ENCODE results near the gene FOLH1. TPM values are rescaled to one million over a fixed set of nuclear protein-coding genes. Genes with fewer than 3 reads are reported as not detected.
"Not testable (repeated sequence)": the region's sequence is repeated elsewhere in the genome, so short reads cannot be mapped to it uniquely, and the experiment has no call there.

The FOLH1 gene
- total RNA-seq, 1 donor from 2014 or later, result 1.6 TPM

DNA sequence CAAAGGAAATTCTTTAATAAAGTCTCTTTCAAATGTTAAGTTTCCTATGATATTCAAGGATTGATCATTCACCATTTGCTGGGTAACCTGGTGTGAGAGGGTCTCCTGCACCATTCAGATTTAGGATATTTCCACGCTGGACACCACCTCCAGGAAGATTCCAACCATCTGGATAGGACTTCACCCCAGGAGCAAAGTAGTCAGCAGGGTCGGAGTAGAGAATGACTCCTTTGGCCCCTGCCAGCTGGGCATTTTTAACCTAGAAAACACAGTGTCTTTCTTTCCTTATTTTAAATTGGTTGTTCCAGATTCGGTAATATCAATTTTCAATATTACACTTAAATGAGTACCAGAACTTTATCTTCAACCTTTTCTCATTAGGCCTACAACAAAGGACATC is 22.8 kb downstream of the FOLH1 start:
- H3K4me3 ChIP-seq (ENCODE audit: low read length in 3 of 3); H3K9me3 ChIP-seq (ENCODE audit: control insufficient read depth in 3 of 3, low read length in 3 of 3); H3K27me3 ChIP-seq (ENCODE audit: control insufficient read depth in 3 of 3, insufficient read depth in 3 of 3, low read length in 3 of 3); H3K27ac ChIP-seq (ENCODE audit: low read depth, low read length); H3K36me3 ChIP-seq (ENCODE audit: control insufficient read depth in 3 of 3, insufficient read depth in 3 of 3, low read length in 3 of 3); H3K9ac ChIP-seq (ENCODE audit: low read depth in 1 of 3, low read length in 3 of 3); H3K4me1 ChIP-seq (ENCODE audit: control insufficient read depth in 3 of 3, insufficient read depth in 3 of 3, low read length in 3 of 3): not testable (repeated sequence)

DNA sequence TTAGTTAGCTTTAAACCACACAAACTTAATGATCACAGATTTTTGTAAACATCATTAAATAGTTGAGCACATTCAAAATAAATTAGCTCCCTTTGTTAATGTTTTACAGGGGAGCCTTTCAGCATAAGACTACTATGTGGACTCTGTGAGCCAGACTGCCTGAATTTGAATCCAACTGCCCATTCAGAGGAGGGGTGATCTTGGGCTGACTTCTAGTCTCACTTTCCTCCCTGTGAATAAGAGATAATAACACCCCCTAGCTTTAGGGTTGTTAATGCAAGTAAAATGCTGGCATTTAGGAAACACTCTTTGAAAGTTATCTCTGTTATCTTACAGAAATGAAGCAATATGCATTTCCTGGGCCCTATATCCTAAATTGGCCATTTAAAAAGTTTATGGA is 23.6 kb downstream of the FOLH1 start:
- H3K36me3 ChIP-seq (ENCODE audit: control insufficient read depth in 3 of 3, insufficient read depth in 3 of 3, low read length in 3 of 3); H3K4me1 ChIP-seq (ENCODE audit: control insufficient read depth in 3 of 3, insufficient read depth in 3 of 3, low read length in 3 of 3); H3K9me3 ChIP-seq (ENCODE audit: control insufficient read depth in 3 of 3, low read length in 3 of 3); H3K27ac ChIP-seq (ENCODE audit: low read depth, low read length); H3K4me3 ChIP-seq (ENCODE audit: low read length in 3 of 3); H3K9ac ChIP-seq (ENCODE audit: low read depth in 1 of 3, low read length in 3 of 3); H3K27me3 ChIP-seq (ENCODE audit: control insufficient read depth in 3 of 3, insufficient read depth in 3 of 3, low read length in 3 of 3): not testable (repeated sequence)

- not testable (repeated sequence) for H3K4me3 ChIP-seq (ENCODE audit: low read length in 3 of 3); H3K4me1 ChIP-seq (ENCODE audit: control insufficient read depth in 3 of 3, insufficient read depth in 3 of 3, low read length in 3 of 3); H3K27ac ChIP-seq (ENCODE audit: low read depth, low read length); H3K36me3 ChIP-seq (ENCODE audit: control insufficient read depth in 3 of 3, insufficient read depth in 3 of 3, low read length in 3 of 3); H3K9me3 ChIP-seq (ENCODE audit: control insufficient read depth in 3 of 3, low read length in 3 of 3); H3K27me3 ChIP-seq (ENCODE audit: control insufficient read depth in 3 of 3, insufficient read depth in 3 of 3, low read length in 3 of 3); H3K9ac ChIP-seq (ENCODE audit: low read depth in 1 of 3, low read length in 3 of 3)
These were observed 30.5 kb downstream of the FOLH1 start for GRCh38 chr11:49177936-49178335.

DNA sequence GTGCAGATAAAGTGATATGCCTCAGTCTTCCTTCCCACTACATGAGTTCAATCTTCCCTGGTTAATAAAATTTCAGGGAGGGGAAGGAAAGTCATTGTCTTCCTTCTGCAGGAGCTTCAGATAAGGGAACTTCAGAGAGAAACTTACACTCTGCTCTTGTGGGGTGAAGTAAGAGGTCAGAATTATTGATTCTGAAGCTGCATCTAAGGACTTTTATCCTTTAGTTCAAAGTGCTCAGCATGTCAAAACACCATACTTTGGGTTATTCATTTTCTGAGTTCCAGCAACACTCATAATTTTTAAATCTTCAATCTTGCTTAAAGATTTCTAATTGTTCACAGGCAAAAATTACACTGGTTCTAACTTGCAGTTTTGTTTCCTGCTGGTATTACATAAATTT is 33.0 kb downstream of the FOLH1 start:
- not testable (repeated sequence) for H3K9me3 ChIP-seq (ENCODE audit: control insufficient read depth in 3 of 3, low read length in 3 of 3); H3K27ac ChIP-seq (ENCODE audit: low read depth, low read length); H3K4me1 ChIP-seq (ENCODE audit: control insufficient read depth in 3 of 3, insufficient read depth in 3 of 3, low read length in 3 of 3); H3K36me3 ChIP-seq (ENCODE audit: control insufficient read depth in 3 of 3, insufficient read depth in 3 of 3, low read length in 3 of 3); H3K4me3 ChIP-seq (ENCODE audit: low read length in 3 of 3); H3K27me3 ChIP-seq (ENCODE audit: control insufficient read depth in 3 of 3, insufficient read depth in 3 of 3, low read length in 3 of 3); H3K9ac ChIP-seq (ENCODE audit: low read depth in 1 of 3, low read length in 3 of 3)

DNA sequence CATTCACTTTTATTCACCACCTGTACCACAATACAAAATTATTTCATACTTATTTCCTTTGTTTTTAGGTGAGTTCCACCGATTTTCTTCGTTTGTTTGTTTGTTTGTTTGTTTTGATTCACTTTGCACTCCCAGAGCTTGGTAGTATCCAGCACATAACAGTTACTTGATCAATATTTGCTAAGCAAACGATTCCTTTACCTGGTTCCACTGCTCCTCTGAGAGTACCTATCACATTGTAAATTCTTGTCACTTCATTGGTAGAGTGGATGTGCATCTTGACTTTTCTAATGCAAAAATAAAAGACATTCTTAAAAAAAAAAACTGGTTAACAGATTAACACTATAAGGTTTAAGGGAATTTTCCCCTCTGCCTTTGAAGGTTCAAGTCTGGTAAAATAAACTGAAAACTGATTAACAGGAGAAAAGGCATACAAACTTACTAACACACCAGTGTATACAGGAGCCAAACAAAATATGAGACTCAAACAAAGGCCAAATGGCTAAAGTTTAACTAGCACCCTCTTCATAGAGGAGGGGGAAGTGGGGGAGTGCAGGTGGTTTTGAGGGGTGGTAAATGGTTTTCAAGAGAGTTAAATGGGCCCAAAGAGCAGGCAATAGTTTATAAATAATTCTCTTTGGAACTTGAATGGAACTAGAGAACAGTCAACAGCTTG is 33.6 kb downstream of the FOLH1 start:
- H3K9ac ChIP-seq (ENCODE audit: low read depth in 1 of 3, low read length in 3 of 3); H3K36me3 ChIP-seq (ENCODE audit: control insufficient read depth in 3 of 3, insufficient read depth in 3 of 3, low read length in 3 of 3); H3K9me3 ChIP-seq (ENCODE audit: control insufficient read depth in 3 of 3, low read length in 3 of 3); H3K27me3 ChIP-seq (ENCODE audit: control insufficient read depth in 3 of 3, insufficient read depth in 3 of 3, low read length in 3 of 3); H3K4me1 ChIP-seq (ENCODE audit: control insufficient read depth in 3 of 3, insufficient read depth in 3 of 3, low read length in 3 of 3); H3K27ac ChIP-seq (ENCODE audit: low read depth, low read length); H3K4me3 ChIP-seq (ENCODE audit: low read length in 3 of 3): not testable (repeated sequence)

DNA sequence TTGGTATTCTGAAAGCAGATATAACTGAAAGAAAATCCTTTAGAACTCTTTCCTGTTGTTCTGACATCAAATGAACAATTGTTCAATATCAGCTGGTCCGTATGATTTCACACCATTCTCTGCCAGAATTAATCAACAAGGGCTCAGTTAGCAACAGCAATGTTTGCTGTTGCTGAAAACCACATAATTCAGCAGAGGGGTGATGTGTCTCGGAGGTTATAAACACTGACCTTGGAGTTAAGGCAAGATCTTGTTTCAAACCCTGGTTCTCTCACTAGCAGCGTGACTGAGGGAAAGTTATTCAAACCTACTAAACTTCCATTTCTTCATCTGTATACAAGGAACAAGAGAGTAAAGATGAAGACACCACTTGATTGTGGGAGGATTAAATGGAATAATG is 36.8 kb downstream of the FOLH1 start:
- H3K4me1 ChIP-seq (ENCODE audit: control insufficient read depth in 3 of 3, insufficient read depth in 3 of 3, low read length in 3 of 3); H3K27ac ChIP-seq (ENCODE audit: low read depth, low read length); H3K9ac ChIP-seq (ENCODE audit: low read depth in 1 of 3, low read length in 3 of 3): not testable (repeated sequence)

DNA sequence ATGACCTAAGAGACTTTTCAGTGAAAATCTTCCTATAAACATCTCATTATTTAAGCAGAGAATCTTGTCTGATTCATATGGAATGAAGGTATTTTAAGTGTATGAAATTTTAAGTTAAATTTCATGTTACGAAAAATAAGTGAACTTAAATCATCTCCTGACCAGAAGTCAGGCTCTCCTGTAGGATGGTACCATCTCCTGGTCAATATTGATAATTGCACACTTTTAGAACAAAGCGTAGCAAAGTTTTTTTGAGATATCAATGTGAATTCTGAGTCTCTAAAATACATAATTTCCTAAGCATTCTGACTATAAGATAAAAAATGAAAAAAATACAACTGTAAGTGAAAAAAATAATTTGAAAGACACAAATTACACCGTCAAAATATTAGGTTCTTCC is 38.8 kb downstream of the FOLH1 start:
- not testable (repeated sequence) for H3K27ac ChIP-seq (ENCODE audit: low read depth, low read length); H3K9me3 ChIP-seq (ENCODE audit: control insufficient read depth in 3 of 3, low read length in 3 of 3); H3K9ac ChIP-seq (ENCODE audit: low read depth in 1 of 3, low read length in 3 of 3); H3K4me1 ChIP-seq (ENCODE audit: control insufficient read depth in 3 of 3, insufficient read depth in 3 of 3, low read length in 3 of 3); H3K36me3 ChIP-seq (ENCODE audit: control insufficient read depth in 3 of 3, insufficient read depth in 3 of 3, low read length in 3 of 3); H3K4me3 ChIP-seq (ENCODE audit: low read length in 3 of 3); H3K27me3 ChIP-seq (ENCODE audit: control insufficient read depth in 3 of 3, insufficient read depth in 3 of 3, low read length in 3 of 3)

More for the DNA sequence above, 36.8 kb downstream of the FOLH1 start:
- H3K9me3 ChIP-seq (ENCODE audit: control insufficient read depth in 3 of 3, low read length in 3 of 3); H3K27me3 ChIP-seq (ENCODE audit: control insufficient read depth in 3 of 3, insufficient read depth in 3 of 3, low read length in 3 of 3); H3K36me3 ChIP-seq (ENCODE audit: control insufficient read depth in 3 of 3, insufficient read depth in 3 of 3, low read length in 3 of 3); H3K4me3 ChIP-seq (ENCODE audit: low read length in 3 of 3): not testable (repeated sequence)

- not testable (repeated sequence) for H3K9ac ChIP-seq (ENCODE audit: low read depth in 1 of 3, low read length in 3 of 3); H3K27ac ChIP-seq (ENCODE audit: low read depth, low read length); H3K36me3 ChIP-seq (ENCODE audit: control insufficient read depth in 3 of 3, insufficient read depth in 3 of 3, low read length in 3 of 3); H3K4me3 ChIP-seq (ENCODE audit: low read length in 3 of 3); H3K27me3 ChIP-seq (ENCODE audit: control insufficient read depth in 3 of 3, insufficient read depth in 3 of 3, low read length in 3 of 3); H3K4me1 ChIP-seq (ENCODE audit: control insufficient read depth in 3 of 3, insufficient read depth in 3 of 3, low read length in 3 of 3); H3K9me3 ChIP-seq (ENCODE audit: control insufficient read depth in 3 of 3, low read length in 3 of 3)
These were observed 39.4 kb downstream of the FOLH1 start for GRCh38 chr11:49168992-49169391.

DNA sequence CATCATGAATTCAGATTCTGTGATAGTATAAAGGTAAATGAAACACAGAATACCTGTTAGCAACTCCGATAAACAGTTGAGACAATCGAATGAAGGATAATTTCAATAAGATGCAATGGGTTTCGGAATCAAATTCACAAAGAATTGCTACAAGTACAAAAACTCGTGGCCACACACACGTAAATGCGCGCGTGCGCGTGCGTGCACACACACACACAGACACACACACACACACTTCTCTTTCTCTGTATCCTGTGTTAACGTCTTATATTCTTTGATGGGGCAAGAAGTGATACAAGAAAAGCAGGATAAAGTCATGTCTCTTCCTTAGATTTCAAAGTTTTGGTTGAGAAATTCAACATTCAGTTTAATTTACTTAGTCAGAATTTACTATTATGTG is 57.2 kb downstream of the FOLH1 start:
- Histone ChIP-seq H3K4me1 (ENCODE audit: control insufficient read depth in 3 of 3, insufficient read depth in 3 of 3, low read length in 3 of 3) (no peaks in the 10 kb centered on the region), H3K27ac (ENCODE audit: low read depth, low read length) (no peak overlapping the region), H3K4me3 (ENCODE audit: low read length in 3 of 3) (no peak overlapping the region), H3K36me3 (ENCODE audit: control insufficient read depth in 3 of 3, insufficient read depth in 3 of 3, low read length in 3 of 3) (no peaks in the 10 kb centered on the region), H3K9ac (ENCODE audit: low read depth in 1 of 3, low read length in 3 of 3) (no peak overlapping the region), H3K27me3 (ENCODE audit: control insufficient read depth in 3 of 3, insufficient read depth in 3 of 3, low read length in 3 of 3) (no peaks in the 10 kb centered on the region), H3K9me3 (ENCODE audit: control insufficient read depth in 3 of 3, low read length in 3 of 3) (no peaks in the 10 kb centered on the region)

GRCh38 chr11:49102356-49102755 is 106.0 kb downstream of the FOLH1 start:
- H3K4me3 ChIP-seq (ENCODE audit: low read length in 3 of 3); H3K27ac ChIP-seq (ENCODE audit: low read depth, low read length); H3K36me3 ChIP-seq (ENCODE audit: control insufficient read depth in 3 of 3, insufficient read depth in 3 of 3, low read length in 3 of 3); H3K4me1 ChIP-seq (ENCODE audit: control insufficient read depth in 3 of 3, insufficient read depth in 3 of 3, low read length in 3 of 3); H3K27me3 ChIP-seq (ENCODE audit: control insufficient read depth in 3 of 3, insufficient read depth in 3 of 3, low read length in 3 of 3); H3K9me3 ChIP-seq (ENCODE audit: control insufficient read depth in 3 of 3, low read length in 3 of 3); H3K9ac ChIP-seq (ENCODE audit: low read depth in 1 of 3, low read length in 3 of 3): not testable (repeated sequence)

Data from skeletal muscle tissue (tissue), 4 donors.